Stimulated activated CD8-positive, alpha-beta memory T cell treated with anti-CD3 and anti-CD28 coated beads, Interleukin-12 subunit alpha, Interleukin-12 subunit beta, amount 100 ng/mL, for 1 hour (primary cell): ENCODE data around the gene LCN9.
"Not testable (repeated sequence)": the region's sequence is repeated elsewhere in the genome, so short reads cannot be mapped to it uniquely, and the experiment has no call there.

Experiments
- DNase-seq: peaks from one replicate; pipeline ENCODE4 v3.0.0-alpha.2; 2020; ENCODE audit warnings: low read depth

LCN9 gene

GRCh38 chr9:135647884-135648283 is 15.2 kb upstream of the LCN9 start:
- no peak for DNase-seq

- DNase-seq = no peak
Measured at GRCh38 chr9:135648494-135649410, 14.4 kb upstream of the LCN9 start.

- DNase-seq = no peak
Measured at GRCh38 chr9:135649508-135649907, 13.6 kb upstream of the LCN9 start.

- DNase-seq = no peak
Measured at GRCh38 chr9:135650408-135650807, 12.7 kb upstream of the LCN9 start.

GRCh38 chr9:135655317-135655716 is 7.8 kb upstream of the LCN9 start:
- DNase-seq = no peak

GRCh38 chr9:135657416-135657815 is 5.7 kb upstream of the LCN9 start:
- DNase-seq = no peak

GRCh38 chr9:135659252-135659651 is 3.9 kb upstream of the LCN9 start:
- no peak for DNase-seq

- DNase-seq = no peak
Measured at GRCh38 chr9:135660407-135660806, 2.7 kb upstream of the LCN9 start.

GRCh38 chr9:135661816-135662560 is 1.1 kb upstream of the LCN9 start:
- no peak for DNase-seq

GRCh38 chr9:135663451-135663770 is 302 bp downstream of the LCN9 start:
- no peak for DNase-seq

- no peak for DNase-seq
Measured at GRCh38 chr9:135663857-135664256, 748 bp downstream of the LCN9 start.

- DNase-seq = no peak
Measured at GRCh38 chr9:135664266-135664665, 1.2 kb downstream of the LCN9 start.

GRCh38 chr9:135664801-135665794 is 2.0 kb downstream of the LCN9 start:
- no peak for DNase-seq

- DNase-seq = no peak
Measured at GRCh38 chr9:135665795-135666189, 2.7 kb downstream of the LCN9 start.

GRCh38 chr9:135666534-135667462 is 3.7 kb downstream of the LCN9 start:
- no peak for DNase-seq

GRCh38 chr9:135667463-135668001 is 4.4 kb downstream of the LCN9 start:
- DNase-seq = no peak

GRCh38 chr9:135669018-135669417 is 5.9 kb downstream of the LCN9 start:
- not testable (repeated sequence) for DNase-seq

GRCh38 chr9:135669616-135670285 is 6.6 kb downstream of the LCN9 start:
- no peak for DNase-seq

GRCh38 chr9:135670721-135671590 is 7.8 kb downstream of the LCN9 start:
- no peak for DNase-seq
